Chondrocyte (in vitro differentiated cells): Measurements from ENCODE around the gene TMEM119. TPM values are rescaled to one million over a fixed set of nuclear protein-coding genes. Genes with fewer than 3 reads are reported as not detected.

Source experiments
- DNase-seq: peaks from one replicate; pipeline ENCODE4 v3.0.0; 2021; ENCODE audit warnings: mixed read lengths, low spot score
- H3K27ac Mint-ChIP-seq: one replicate; pipeline ENCODE4 v1.8.0; 2021; ENCODE audit warnings: mild to moderate bottlenecking, moderate library complexity, mixed read lengths; ENCODE audit not compliant: unreplicated experiment
- H3K27me3 Mint-ChIP-seq: 2 replicates; pipeline ENCODE4 v1.8.0; 2021; ENCODE audit warnings: low read depth, mixed read lengths
- H3K36me3 Mint-ChIP-seq: 2 replicates; pipeline ENCODE4 v1.8.0; 2021; ENCODE audit warnings: low read depth, mixed read lengths
- H3K4me1 Mint-ChIP-seq: 2 replicates; pipeline ENCODE4 v1.8.0; 2021; ENCODE audit warnings: low read depth, mild to moderate bottlenecking, mixed read lengths
- H3K4me3 Mint-ChIP-seq: one replicate; pipeline ENCODE4 v1.8.0; 2021; ENCODE audit warnings: mild to moderate bottlenecking, moderate library complexity, mixed read lengths; ENCODE audit not compliant: unreplicated experiment
- H3K9me3 Mint-ChIP-seq: 2 replicates; pipeline ENCODE4 v1.8.0; 2021; ENCODE audit warnings: low read depth, mixed read lengths
- CTCF ChIP-seq: fragments of 200-600 bp; sonication (generic); IDR thresholded peaks from 2 replicates; pipeline ENCODE4 v1.5.0; 2021; ENCODE audit warnings: antibody characterized with exemption, mild to moderate bottlenecking, moderate library complexity
- total RNA-seq: library from RNA; stranded (reverse); gene quantifications from 3 replicates; pipeline ENCODE4 v1.2.1, GENCODE V29; 2021

TMEM119 gene
- total RNA-seq, 1 donor from 2014 or later: 48.3 TPM

GRCh38 chr12:108571609-108572165 lies 26.2 kb downstream of the TMEM119 start:
- no peak for TF ChIP-seq CTCF
- Mint-ChIP-seq H3K4me3 (no peak overlapping the region), H3K9me3 (no peaks in the 10 kb centered on the region), H3K27ac (no peak overlapping the region), H3K4me1 (peaks cover 24% of the 10 kb centered on the region), H3K27me3 (no peaks in the 10 kb centered on the region), H3K36me3 (peaks cover 19% of the 10 kb centered on the region)
- no peak for DNase-seq

- H3K4me1 Mint-ChIP-seq: peaks cover 20% of the 10 kb centered on the region
- H3K4me3 Mint-ChIP-seq: no peak overlapping the region
- H3K36me3 Mint-ChIP-seq: peaks cover 23% of the 10 kb centered on the region
- H3K27ac Mint-ChIP-seq: peak overlapping the region; percentile 57
- TF ChIP-seq CTCF: peak; percentile 86
- no peak for DNase-seq
- H3K9me3 Mint-ChIP-seq: no peaks in the 10 kb centered on the region
- no peaks in the 10 kb centered on the region for H3K27me3 Mint-ChIP-seq
Observed at GRCh38 chr12:108570743-108571608, 26.9 kb downstream of the TMEM119 start.

GRCh38 chr12:108568338-108569154 lies 29.3 kb downstream of the TMEM119 start:
- peaks cover 31% of the 10 kb centered on the region for H3K4me1 Mint-ChIP-seq
- peaks cover 31% of the 10 kb centered on the region for H3K36me3 Mint-ChIP-seq
- H3K27me3 Mint-ChIP-seq: no peaks in the 10 kb centered on the region
- no peak for DNase-seq
- H3K4me3 Mint-ChIP-seq: no peak overlapping the region
- no peak overlapping the region for H3K27ac Mint-ChIP-seq
- H3K9me3 Mint-ChIP-seq: no peaks in the 10 kb centered on the region
- TF ChIP-seq CTCF: no peak

GRCh38 chr12:108567406-108568337 lies 30.2 kb downstream of the TMEM119 start:
- no peaks in the 10 kb centered on the region for H3K27me3 Mint-ChIP-seq
- peaks cover 36% of the 10 kb centered on the region for H3K4me1 Mint-ChIP-seq
- DNase-seq: no peak
- H3K36me3 Mint-ChIP-seq: peaks cover 31% of the 10 kb centered on the region
- no peak overlapping the region for H3K27ac Mint-ChIP-seq
- no peak for TF ChIP-seq CTCF
- no peak overlapping the region for H3K4me3 Mint-ChIP-seq
- H3K9me3 Mint-ChIP-seq: no peaks in the 10 kb centered on the region
